Stimulated activated naive CD4-positive, alpha-beta T cell treated with Interleukin-2 at 50 U/mL for 16 hours (primary cell): ENCODE data around the gene SIPA1L3.
A peak's percentile ranks its signal among the peaks of the same experiment; 100 is the strongest.
"Not testable (repeated sequence)": the region's sequence is repeated elsewhere in the genome, so short reads cannot be mapped to it uniquely, and the experiment has no call there.

ENCODE experiments used
- DNase-seq: peaks from one replicate; lab custom pipeline; 2025; lab: John Stamatoyannopoulos, UW

The SIPA1L3 gene

GRCh38 chr19:38213469-38213868, 306.5 kb downstream of the SIPA1L3 start:
- no peak for DNase-seq

GRCh38 chr19:38213911-38214625, 307.1 kb downstream of the SIPA1L3 start:
- DNase-seq, result peak; percentile 69

- DNase-seq, result no peak
These were observed 310.0 kb downstream of the SIPA1L3 start for GRCh38 chr19:38216785-38217641.

- no peak for DNase-seq
These were observed 311.2 kb downstream of the SIPA1L3 start for GRCh38 chr19:38218204-38218603.

- no peak for DNase-seq
These were observed 312.2 kb downstream of the SIPA1L3 start for GRCh38 chr19:38219221-38219620.

GRCh38 chr19:38221421-38221820, 314.4 kb downstream of the SIPA1L3 start:
- DNase-seq, result no peak

- no peak for DNase-seq
These were observed 315.2 kb downstream of the SIPA1L3 start for GRCh38 chr19:38221919-38222830.

- DNase-seq, result no peak
These were observed 316.1 kb downstream of the SIPA1L3 start for GRCh38 chr19:38223119-38223523.

- DNase-seq, result no peak
These were observed 316.6 kb downstream of the SIPA1L3 start for GRCh38 chr19:38223617-38224013.

GRCh38 chr19:38224014-38224862, 317.2 kb downstream of the SIPA1L3 start, which contains the start of gene DPF1:
Gene DPF1 (minus strand): TSS chr19:38224222. CDS start chr19:38224142, 80 bp downstream.
- peak; percentile 37 for DNase-seq

GRCh38 chr19:38224863-38225218, 317.8 kb downstream of the SIPA1L3 start:
- not testable (repeated sequence) for DNase-seq

- no peak for DNase-seq
These were observed 320.4 kb downstream of the SIPA1L3 start for GRCh38 chr19:38227287-38228004.

GRCh38 chr19:38228005-38228377, 321.0 kb downstream of the SIPA1L3 start:
- DNase-seq, result no peak

GRCh38 chr19:38228491-38229439, 321.8 kb downstream of the SIPA1L3 start:
- DNase-seq, result no peak

GRCh38 chr19:38229585-38230073, 322.6 kb downstream of the SIPA1L3 start:
- peak; percentile 68 for DNase-seq

GRCh38 chr19:38230506-38231133, 323.6 kb downstream of the SIPA1L3 start:
- DNase-seq, result not testable (repeated sequence)

GRCh38 chr19:38231918-38232317, 324.9 kb downstream of the SIPA1L3 start:
- no peak for DNase-seq

- DNase-seq, result peak; percentile 64
These were observed 326.8 kb downstream of the SIPA1L3 start for GRCh38 chr19:38233740-38234251.
